Activated T-helper 2 cell treated with anti-CD3 and anti-CD28 coated beads, Interferon-gamma antibody, Interleukin-2, Interleukin-4, amounts not matched to agents 10 μg/mL and 5 μg/mL and 100 μg/mL, durations not matched to agents 14 hours and 24 hours and 36 hours (primary cell): ENCODE data around the gene RNF40. TPM values are rescaled to one million over a fixed set of nuclear protein-coding genes. Genes with fewer than 3 reads are reported as not detected.

Source experiments
- DNase-seq: peaks from one replicate; pipeline ENCODE4 v3.0.0; 2021; ENCODE audit warnings: low spot score
- H3K27ac Mint-ChIP-seq: one replicate; pipeline ENCODE4 v1.8.0; 2021; ENCODE audit warnings: mixed read lengths
- H3K27me3 Mint-ChIP-seq: one replicate; pipeline ENCODE4 v1.8.0; 2021; ENCODE audit warnings: low read depth, mixed read lengths
- H3K36me3 Mint-ChIP-seq: one replicate; pipeline ENCODE4 v1.8.0; 2021; ENCODE audit warnings: low read depth, mixed read lengths
- H3K4me1 Mint-ChIP-seq: one replicate; pipeline ENCODE4 v1.8.0; 2021; ENCODE audit warnings: low read depth, mixed read lengths
- H3K4me3 Mint-ChIP-seq: one replicate; pipeline ENCODE4 v1.8.0; 2021; ENCODE audit warnings: low read depth, mild to moderate bottlenecking, moderate library complexity, mixed read lengths
- H3K9me3 Mint-ChIP-seq: one replicate; pipeline ENCODE4 v1.8.0; 2021; ENCODE audit warnings: mixed read lengths
- intact Hi-C: fragments of 100-400 bp; cut with micrococcal nuclease; formaldehyde crosslinking; loops from one replicate; pipeline ENCODE4 v1.15.1; 2023
- total RNA-seq: library from RNA; stranded (reverse); gene quantifications from 2 replicates; pipeline ENCODE4 v1.2.3, GENCODE V29; 2022

Gene RNF40
- total RNA-seq, 1 donor from 2014 or later: 83.8 TPM

GRCh38 chr16:30784215-30784614 lies 22.1 kb downstream of the RNF40 start:
- Mint-ChIP-seq H3K4me1 (peaks cover 1% of the 10 kb centered on the region), H3K4me3 (no peak overlapping the region), H3K9me3 (no peaks in the 10 kb centered on the region), H3K27ac (no peak overlapping the region), H3K36me3 (no peaks in the 10 kb centered on the region), H3K27me3 (peaks cover 33% of the 10 kb centered on the region)
- intact Hi-C loops: no loop called here
- DNase-seq: no peak

DNA sequence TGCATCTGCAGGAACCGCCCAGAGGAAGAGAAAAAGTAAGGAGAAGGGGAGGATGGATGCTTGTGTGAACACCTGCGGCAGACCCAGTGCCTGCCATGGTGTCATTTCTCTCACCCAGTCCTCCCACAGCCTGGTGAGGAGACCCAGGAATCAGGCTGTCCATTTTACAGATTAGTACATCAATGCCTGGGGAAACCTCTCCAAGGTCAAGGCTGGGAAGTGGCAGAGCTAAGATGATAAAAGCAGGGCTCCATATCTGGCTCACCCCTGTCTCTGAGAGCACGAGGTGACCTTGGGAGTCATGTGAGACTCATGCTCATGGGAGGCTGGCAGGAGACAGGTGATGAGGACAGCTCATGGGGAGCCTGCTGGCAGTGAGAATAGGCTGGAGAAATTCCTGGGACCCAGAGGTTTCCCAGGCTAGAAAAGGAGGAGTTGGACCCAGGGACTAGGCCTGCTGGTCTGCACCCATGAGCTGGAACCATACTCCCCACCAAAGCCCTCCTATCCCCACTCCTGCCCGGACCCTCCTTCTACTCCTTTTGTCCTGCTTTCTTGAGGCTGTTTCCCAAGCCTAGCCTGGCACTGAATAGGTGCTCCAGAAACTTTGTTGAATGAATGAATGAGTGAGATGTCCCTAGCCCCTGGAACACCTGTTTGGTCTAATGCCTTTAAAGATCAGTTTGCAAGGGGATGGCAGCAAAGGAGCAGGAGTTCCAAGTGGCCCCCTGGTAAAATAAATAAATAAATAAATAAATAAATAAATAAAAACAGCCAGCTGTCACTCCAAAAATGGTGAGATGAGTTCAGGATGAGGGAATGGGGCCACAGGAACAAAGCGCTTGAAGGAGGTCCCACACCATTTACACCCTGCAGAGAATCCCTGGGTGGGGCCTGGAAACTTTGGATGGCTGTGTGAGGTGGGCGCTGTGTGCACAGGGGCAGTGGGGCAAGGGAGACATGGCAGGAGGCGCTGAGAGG lies 23.3 kb downstream of the RNF40 start:
- peaks cover 1% of the 10 kb centered on the region for H3K4me1 Mint-ChIP-seq
- H3K4me3 Mint-ChIP-seq: no peak overlapping the region
- no peaks in the 10 kb centered on the region for H3K36me3 Mint-ChIP-seq
- no peak for DNase-seq
- no peaks in the 10 kb centered on the region for H3K9me3 Mint-ChIP-seq
- intact Hi-C loops: no loop called here
- no peak overlapping the region for H3K27ac Mint-ChIP-seq
- H3K27me3 Mint-ChIP-seq: peaks cover 33% of the 10 kb centered on the region

DNA sequence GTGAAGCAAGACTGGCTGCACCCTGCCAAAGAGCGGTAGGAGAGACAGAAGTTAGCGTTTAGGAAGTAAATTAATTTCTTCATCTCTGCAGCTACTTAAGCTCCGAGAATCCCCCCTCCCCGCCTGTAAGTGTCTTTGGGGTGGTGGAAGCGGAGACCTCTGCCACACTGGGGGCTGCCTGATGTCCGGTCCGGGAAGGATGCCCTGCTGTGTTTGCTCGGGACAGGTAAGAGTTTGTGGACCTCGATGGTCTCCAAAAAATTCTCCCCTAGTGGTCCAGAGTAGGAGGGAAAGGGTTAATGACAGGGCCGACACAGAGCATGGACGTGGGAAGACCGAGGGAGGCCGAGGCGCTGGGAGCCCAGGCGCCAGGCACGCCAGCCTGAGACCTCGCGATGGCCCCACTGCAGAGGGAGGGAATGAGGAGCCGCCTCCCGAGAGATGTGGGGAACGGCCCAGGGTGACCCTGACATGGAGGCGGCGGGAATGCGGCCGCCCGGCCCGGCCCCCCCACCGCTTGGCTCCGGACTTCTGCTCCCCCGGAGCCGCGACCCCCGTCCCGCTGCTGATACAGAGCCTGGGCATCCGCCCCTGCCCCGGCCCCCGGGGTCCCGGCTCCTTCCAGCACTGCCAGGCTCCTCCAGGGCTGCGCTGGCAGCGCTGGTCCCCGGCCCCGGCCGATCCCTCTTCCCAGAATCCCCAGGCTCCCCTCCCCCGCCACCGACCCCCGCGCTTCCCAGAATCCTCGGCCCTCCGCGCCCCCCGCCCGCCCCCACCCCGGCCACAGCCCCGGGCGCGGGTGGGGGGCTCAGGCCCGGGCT lies 24.2 kb downstream of the RNF40 start:
- intact Hi-C loops: no loop called here

DNA sequence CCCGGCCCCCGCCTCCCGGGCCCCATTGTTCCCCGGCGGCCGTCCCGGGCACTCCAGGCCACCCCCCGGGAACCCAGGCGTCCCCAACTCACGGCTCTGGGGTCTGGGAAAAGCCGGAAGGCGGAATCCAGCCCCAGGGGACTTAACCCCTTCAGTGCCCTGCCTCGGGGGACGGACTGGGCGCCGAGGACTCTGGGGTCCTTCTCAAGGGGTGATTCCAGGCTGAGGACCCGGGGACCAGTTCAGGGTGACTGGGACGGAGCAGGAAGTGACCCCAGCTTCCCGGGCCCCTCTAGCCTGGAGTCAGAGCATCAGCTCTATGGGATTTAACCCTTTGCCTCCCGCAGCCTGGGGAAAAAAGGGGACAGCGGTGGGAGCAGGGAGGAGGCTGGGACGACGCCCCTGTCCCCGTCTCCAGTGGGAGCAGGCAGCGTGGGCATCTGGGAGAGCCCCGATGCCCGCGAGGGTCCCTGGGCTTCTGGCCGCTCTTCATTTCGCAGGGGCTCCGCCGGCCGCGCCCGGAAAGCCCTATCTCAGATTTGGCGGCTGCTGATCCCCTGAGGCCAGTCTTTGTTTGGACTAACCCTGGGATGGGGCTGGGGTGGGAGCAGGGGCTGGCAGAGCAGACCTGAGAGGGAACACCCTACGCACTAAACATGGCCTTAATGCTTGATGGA lies 25.0 kb downstream of the RNF40 start, which contains the start of gene ZNF629:
TSS of gene ZNF629 (minus strand) at position 270 of the 677 bp plus-strand sequence. CDS start 2,723 bp downstream, outside the sequence.
- Mint-ChIP-seq H3K4me1 (peaks cover 1% of the 10 kb centered on the region), H3K27ac (no peak within 1 kb of the TSS), H3K9me3 (no peaks in the 10 kb centered on the region), H3K27me3 (peaks cover 33% of the 10 kb centered on the region), H3K4me3 (peak within 1 kb of the TSS; percentile 51), H3K36me3 (no peaks in the 10 kb centered on the region)
- DNase-seq: no peak
- intact Hi-C loops: no loop called here

More for the DNA sequence above, 24.2 kb downstream of the RNF40 start:
- DNase-seq: no peak
- H3K4me1 Mint-ChIP-seq: peaks cover 1% of the 10 kb centered on the region
- H3K36me3 Mint-ChIP-seq: no peaks in the 10 kb centered on the region
- H3K27ac Mint-ChIP-seq: no peak overlapping the region
- H3K4me3 Mint-ChIP-seq: peak overlapping the region; percentile 42
- no peaks in the 10 kb centered on the region for H3K9me3 Mint-ChIP-seq
- peaks cover 33% of the 10 kb centered on the region for H3K27me3 Mint-ChIP-seq

DNA sequence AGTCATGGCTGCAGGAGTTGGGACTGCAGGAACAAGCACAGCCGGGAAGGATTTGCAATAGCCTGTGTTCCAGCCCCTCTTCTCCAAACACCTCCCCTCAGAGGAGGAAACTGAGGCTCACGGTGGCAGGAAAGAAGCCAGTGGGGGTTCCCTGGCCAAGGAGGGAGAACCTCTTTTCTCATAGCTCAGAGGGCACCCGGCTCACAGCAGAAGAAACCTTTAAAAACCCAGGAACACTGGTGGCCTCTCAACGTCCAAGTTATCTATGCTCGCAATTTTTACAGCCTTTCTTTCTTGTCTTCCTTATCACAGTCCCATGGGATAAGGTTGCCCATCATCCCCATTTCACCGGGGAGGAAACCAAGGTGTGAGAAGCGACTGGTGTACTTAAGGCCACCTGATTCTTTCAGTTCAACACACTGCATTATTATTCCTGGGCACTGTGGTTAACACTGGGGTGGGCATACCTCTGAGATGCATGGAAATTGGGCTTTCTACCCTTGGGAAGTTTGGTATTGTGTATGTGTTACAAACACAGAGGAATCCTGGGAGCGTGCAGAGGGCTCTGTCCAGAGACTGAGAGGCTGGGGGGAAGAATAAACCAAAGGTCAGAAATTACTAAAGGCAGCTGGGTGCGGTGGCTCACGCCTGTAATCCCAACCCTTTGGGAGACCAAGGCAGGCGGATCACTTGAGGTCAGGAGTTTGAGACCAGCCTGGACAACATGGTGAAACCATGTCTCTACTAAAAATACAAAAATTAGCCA lies 25.7 kb downstream of the RNF40 start:
- Mint-ChIP-seq H3K27ac (no peak overlapping the region), H3K27me3 (peaks cover 33% of the 10 kb centered on the region), H3K4me1 (peaks cover 1% of the 10 kb centered on the region), H3K4me3 (no peak overlapping the region), H3K36me3 (no peaks in the 10 kb centered on the region), H3K9me3 (no peaks in the 10 kb centered on the region)
- DNase-seq: no peak
- intact Hi-C loops: no loop called here

DNA sequence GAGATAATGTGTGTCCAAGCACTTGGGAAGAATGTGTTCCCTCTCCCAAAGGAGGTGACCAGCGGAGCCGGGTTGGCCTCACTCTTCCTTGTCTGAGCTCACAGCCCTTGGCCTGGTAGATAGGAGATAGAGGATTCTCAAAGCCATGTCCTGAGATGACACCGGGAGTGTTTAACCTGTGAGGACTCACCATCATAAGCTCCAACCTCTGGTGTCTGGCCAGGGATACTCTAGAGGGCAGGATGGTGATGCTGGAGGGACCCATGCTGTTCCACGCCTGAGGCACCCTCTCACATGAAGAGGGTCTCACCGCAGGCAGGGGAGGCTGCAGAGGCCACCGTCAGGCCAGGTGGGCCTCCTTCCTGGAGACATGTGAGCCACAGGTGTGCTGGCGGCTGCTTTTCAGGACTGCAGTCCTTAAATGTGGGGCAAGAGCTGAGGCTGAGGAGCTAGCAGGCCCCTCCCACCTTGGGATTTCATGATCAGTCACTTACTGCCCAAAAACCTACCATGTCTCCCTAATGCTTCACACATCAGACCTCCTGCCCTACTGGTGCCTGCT lies 31.5 kb downstream of the RNF40 start:
- H3K27ac Mint-ChIP-seq: no peak overlapping the region
- no peak overlapping the region for H3K4me3 Mint-ChIP-seq
- intact Hi-C loops: no loop called here

DNA sequence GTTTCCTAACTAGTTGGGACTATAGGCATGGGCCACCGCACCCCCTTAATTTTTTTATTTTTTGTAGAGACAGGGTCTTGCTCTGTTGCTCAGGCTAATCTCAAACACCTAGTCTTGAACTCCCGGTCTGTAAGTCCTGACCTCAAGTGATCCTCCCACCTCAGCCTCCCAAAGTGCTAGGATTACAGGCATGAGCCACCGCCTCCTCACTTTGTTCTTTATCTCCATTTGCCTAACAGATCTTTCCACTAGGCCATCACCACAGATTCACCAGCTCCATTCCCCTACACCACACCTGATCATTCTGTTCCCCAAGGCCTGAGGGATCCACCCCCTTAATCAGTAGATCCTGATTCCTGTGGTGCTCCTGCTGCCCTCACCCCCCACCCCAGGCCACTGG lies 32.5 kb downstream of the RNF40 start:
- no peaks in the 10 kb centered on the region for H3K27me3 Mint-ChIP-seq
- DNase-seq: no peak
- no peak overlapping the region for H3K4me3 Mint-ChIP-seq
- no peaks in the 10 kb centered on the region for H3K36me3 Mint-ChIP-seq
- intact Hi-C loops: no loop called here
- H3K4me1 Mint-ChIP-seq: no peaks in the 10 kb centered on the region
- H3K27ac Mint-ChIP-seq: no peak overlapping the region
- no peaks in the 10 kb centered on the region for H3K9me3 Mint-ChIP-seq

More for the DNA sequence above, 31.5 kb downstream of the RNF40 start:
- no peak for DNase-seq
- Mint-ChIP-seq H3K27me3 (peaks cover 2% of the 10 kb centered on the region), H3K9me3 (no peaks in the 10 kb centered on the region), H3K4me1 (no peaks in the 10 kb centered on the region), H3K36me3 (no peaks in the 10 kb centered on the region)

DNA sequence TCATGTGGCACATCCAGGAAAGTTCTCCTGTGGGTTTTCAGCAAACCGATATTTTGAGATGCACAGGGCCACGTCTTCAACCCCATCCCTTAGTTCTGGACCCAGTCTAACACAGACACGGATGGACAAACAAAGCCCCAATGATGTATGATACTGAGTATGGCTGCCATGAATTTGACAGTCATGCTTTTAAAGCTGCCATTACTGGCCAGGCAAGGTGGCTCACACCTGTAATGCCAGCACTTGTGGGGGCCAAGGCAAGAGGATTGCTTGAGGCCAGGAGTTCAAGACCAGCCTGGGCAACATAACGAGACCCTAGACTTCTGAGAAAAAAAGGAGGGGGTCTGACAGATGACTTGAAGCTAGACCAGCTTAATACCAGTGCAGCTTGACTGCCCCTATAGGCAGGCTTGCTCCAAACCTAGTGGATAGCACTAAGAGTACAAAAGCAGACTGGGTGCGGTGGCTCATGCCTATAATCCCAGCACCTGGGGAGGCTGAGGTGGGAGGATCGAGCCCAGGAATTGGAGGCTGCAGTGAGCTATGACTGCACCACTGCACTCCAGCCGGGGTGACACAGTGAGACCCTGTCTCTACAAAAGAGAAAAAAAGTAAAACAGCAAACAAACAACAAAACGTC lies 35.7 kb downstream of the RNF40 start:
- H3K27me3 Mint-ChIP-seq: no peaks in the 10 kb centered on the region
- no peak overlapping the region for H3K27ac Mint-ChIP-seq
- H3K4me3 Mint-ChIP-seq: no peak overlapping the region

DNA sequence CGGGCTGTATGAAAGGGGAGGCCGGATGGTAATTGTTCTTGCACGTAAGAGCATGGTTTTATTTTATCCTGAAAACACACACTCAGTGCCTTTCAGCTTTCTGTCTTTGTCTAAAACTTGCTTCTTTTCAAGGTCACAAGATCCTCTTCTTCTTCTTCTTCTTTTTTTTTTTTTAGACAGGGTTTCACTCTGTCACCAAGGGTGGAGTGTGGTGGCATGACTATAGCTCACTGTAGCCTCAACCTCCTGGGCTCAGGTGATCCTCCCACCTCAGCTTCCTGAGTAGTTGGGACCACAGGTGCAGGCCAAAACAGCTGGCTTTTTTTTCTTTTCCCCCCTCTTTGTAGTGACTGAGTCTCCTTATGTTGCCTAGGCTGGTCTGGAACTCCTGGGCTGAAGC lies 40.8 kb downstream of the RNF40 start:
- H3K4me3 Mint-ChIP-seq: no peak overlapping the region
- DNase-seq: no peak
- peaks cover 14% of the 10 kb centered on the region for H3K27me3 Mint-ChIP-seq
- intact Hi-C loops: no loop called here
- no peak overlapping the region for H3K27ac Mint-ChIP-seq
- peaks cover 20% of the 10 kb centered on the region for H3K4me1 Mint-ChIP-seq
- peaks cover 4% of the 10 kb centered on the region for H3K36me3 Mint-ChIP-seq
- H3K9me3 Mint-ChIP-seq: no peaks in the 10 kb centered on the region

More for the DNA sequence above, 35.7 kb downstream of the RNF40 start:
- no peaks in the 10 kb centered on the region for H3K36me3 Mint-ChIP-seq
- intact Hi-C loops: no loop called here
- no peaks in the 10 kb centered on the region for H3K4me1 Mint-ChIP-seq
- no peaks in the 10 kb centered on the region for H3K9me3 Mint-ChIP-seq
- no peak for DNase-seq

DNA sequence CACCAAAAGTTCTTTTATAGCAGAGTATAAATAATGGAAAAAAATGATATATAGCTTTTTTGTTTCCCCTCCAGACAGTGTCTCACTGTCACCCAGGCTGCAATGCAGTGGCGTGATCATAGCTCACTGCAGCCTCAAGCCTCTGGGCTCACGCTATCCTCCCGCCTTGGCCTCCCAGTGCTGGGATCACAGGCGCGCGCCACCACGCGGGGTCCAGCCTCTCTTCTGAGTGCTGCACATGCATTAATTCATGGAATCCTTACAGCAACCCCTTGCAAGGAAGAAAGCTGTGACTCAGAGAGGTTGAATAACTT lies 42.9 kb downstream of the RNF40 start:
- H3K9me3 Mint-ChIP-seq: no peaks in the 10 kb centered on the region

GRCh38 chr16:30805370-30806169 lies 43.4 kb downstream of the RNF40 start:
- peaks cover 20% of the 10 kb centered on the region for H3K4me1 Mint-ChIP-seq
- no peak for DNase-seq
- no peaks in the 10 kb centered on the region for H3K9me3 Mint-ChIP-seq
- H3K4me3 Mint-ChIP-seq: peak overlapping the region; percentile 69
- no peak overlapping the region for H3K27ac Mint-ChIP-seq
- intact Hi-C loops: no loop called here
- H3K27me3 Mint-ChIP-seq: peaks cover 16% of the 10 kb centered on the region
- peaks cover 4% of the 10 kb centered on the region for H3K36me3 Mint-ChIP-seq

More for the DNA sequence above, 42.9 kb downstream of the RNF40 start:
- peaks cover 16% of the 10 kb centered on the region for H3K27me3 Mint-ChIP-seq
- no peak overlapping the region for H3K27ac Mint-ChIP-seq
- DNase-seq: no peak
- H3K4me3 Mint-ChIP-seq: peak overlapping the region; percentile 60
- H3K4me1 Mint-ChIP-seq: peaks cover 20% of the 10 kb centered on the region
- H3K36me3 Mint-ChIP-seq: peaks cover 4% of the 10 kb centered on the region
- intact Hi-C loops: no loop called here
